Activated naive CD4-positive, alpha-beta T cell treated with anti-CD3 and anti-CD28 coated beads for 36 hours (primary cell): Measurements from ENCODE around the gene PSME1. TPM values are rescaled to one million over a fixed set of nuclear protein-coding genes. Genes with fewer than 3 reads are reported as not detected.
A peak's percentile ranks its signal among the peaks of the same experiment; 100 is the strongest.

Experiments
- CTCF ChIA-PET: fragments of 350-600 bp; sonication (Branson Sonifier 250); formaldehyde crosslinking; loops from one replicate; lab custom pipeline; 2021; ENCODE audit warnings: antibody characterized with exemption; lab: Charles Lee
- DNase-seq: peaks from one replicate; pipeline ENCODE4 v3.0.0-alpha.2; 2020
- H3K27ac Mint-ChIP-seq: one replicate; pipeline ENCODE4 v1.8.0; 2021; ENCODE audit warnings: mild to moderate bottlenecking, mixed read lengths
- H3K27me3 Mint-ChIP-seq: one replicate; pipeline ENCODE4 v1.8.0; 2021; ENCODE audit warnings: low read depth, mixed read lengths
- H3K36me3 Mint-ChIP-seq: one replicate; pipeline ENCODE4 v1.8.0; 2021; ENCODE audit warnings: low read depth, mixed read lengths
- H3K4me1 Mint-ChIP-seq: one replicate; pipeline ENCODE4 v1.8.0; 2021; ENCODE audit warnings: low read depth, mixed read lengths
- H3K4me3 Mint-ChIP-seq: one replicate; pipeline ENCODE4 v1.8.0; 2021; ENCODE audit warnings: mild to moderate bottlenecking, moderate library complexity, mixed read lengths
- H3K9me3 Mint-ChIP-seq: one replicate; pipeline ENCODE4 v1.8.0; 2021; ENCODE audit warnings: mixed read lengths
- intact Hi-C: fragments of 100-400 bp; cut with micrococcal nuclease; formaldehyde crosslinking; loops from one replicate; pipeline ENCODE4 v1.15.1; 2023
- total RNA-seq, 2 experiments: library from RNA; stranded (reverse); gene quantifications; one replicate each; pipeline ENCODE4 v1.2.3, GENCODE V29; 2021

Gene PSME1
- total RNA-seq, 2 experiments from 2014 or later = 406 to 416 TPM

DNA sequence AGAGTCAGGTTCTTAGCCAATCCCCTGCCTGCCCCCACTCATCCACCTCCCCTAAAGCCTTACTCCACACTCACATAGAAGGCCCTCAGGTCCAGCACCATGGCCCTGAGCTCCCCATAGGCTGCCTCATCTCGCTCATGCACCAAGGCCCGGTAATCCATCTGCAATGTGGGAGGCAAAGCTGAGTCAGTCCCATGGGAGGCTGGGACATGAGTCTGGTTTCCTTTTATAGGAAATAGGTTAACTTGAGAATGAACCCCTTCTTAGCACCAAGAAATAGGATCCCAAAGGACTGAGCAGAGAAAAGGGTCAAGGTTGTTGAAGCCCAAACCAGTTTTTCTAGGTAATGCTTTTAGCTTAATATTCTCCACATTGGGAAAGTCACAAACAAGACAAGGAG, 7.5 kb downstream of the PSME1 start:
- intact Hi-C loops = no loop called here
- Mint-ChIP-seq H3K27ac (peak overlapping the region; percentile 57), H3K27me3 (no peaks in the 10 kb centered on the region), H3K4me3 (no peak overlapping the region), H3K4me1 (peaks cover 63% of the 10 kb centered on the region), H3K36me3 (peaks cover 54% of the 10 kb centered on the region), H3K9me3 (no peaks in the 10 kb centered on the region)
- no peak for DNase-seq
- CTCF ChIA-PET = interaction anchor here (6.9 kb wide), 1 partner anchor 17 kb away, joined by 63 read pairs; the partner anchor contains the start of gene IRF9

DNA sequence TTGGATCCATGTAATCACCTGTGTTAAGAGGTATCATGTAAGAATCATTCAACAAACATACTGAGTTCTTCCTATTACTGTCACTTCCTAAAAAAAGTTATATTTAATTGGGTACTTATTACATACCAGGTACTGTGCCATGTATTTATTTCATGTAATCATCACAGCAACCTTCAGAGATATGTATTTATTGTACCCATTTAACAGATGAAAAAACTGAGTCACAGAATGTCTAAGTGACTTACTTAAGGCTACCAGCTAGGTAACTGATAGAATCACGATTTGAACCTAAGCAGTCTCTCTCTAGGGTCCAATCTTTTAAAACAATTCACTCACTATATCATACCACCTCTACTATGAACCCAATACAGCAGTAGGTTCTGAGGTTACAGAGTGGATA, 8.5 kb downstream of the PSME1 start:
- peaks cover 51% of the 10 kb centered on the region for H3K36me3 Mint-ChIP-seq
- H3K4me3 Mint-ChIP-seq = no peak overlapping the region
- H3K9me3 Mint-ChIP-seq = no peaks in the 10 kb centered on the region
- H3K27ac Mint-ChIP-seq = peak overlapping the region; percentile 99
- peaks cover 63% of the 10 kb centered on the region for H3K4me1 Mint-ChIP-seq
- CTCF ChIA-PET = interaction anchor here (1.7 to 6.9 kb wide), 2 partner anchors 7 to 16 kb away, joined by 5 to 63 read pairs; partner anchors contain the start of gene IRF9
- intact Hi-C loops = no loop called here
- no peak for DNase-seq
- H3K27me3 Mint-ChIP-seq = no peaks in the 10 kb centered on the region

DNA sequence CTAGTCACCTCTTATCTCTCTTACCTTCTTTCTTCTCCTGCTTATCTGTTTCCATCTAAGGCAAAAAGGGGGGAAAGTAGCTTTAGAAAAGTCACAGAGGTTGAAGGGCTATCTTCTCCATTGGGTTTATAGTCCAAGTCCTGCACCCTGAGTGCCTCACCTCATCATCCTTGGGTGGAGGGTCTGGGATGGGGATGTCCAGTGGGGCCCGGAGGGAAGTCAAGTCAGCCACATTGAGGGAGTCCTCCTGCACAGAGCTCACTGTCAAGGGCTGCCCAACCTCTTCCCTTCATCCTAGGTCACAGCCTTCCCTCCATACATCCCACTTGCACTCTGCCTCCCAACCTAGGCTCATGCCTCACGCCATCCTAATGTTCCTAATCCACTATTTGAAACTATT, 9.2 kb downstream of the PSME1 start:
- Mint-ChIP-seq H3K4me1 (peaks cover 59% of the 10 kb centered on the region), H3K4me3 (peak overlapping the region; percentile 97), H3K27me3 (no peaks in the 10 kb centered on the region), H3K36me3 (peaks cover 52% of the 10 kb centered on the region), H3K27ac (peak overlapping the region; percentile 99), H3K9me3 (no peaks in the 10 kb centered on the region)
- CTCF ChIA-PET = interaction anchor here (0.8 to 6.9 kb wide), 5 partner anchors 8 to 54 kb away, joined by 4 to 63 read pairs (median 5); partner anchors contain the start of genes DCAF11, IRF9 and NRL
- intact Hi-C loops = loop anchor here (5.0 kb wide), 1 partner anchor 1053 kb away; no protein-coding TSS in a partner anchor
- DNase-seq = no peak

DNA sequence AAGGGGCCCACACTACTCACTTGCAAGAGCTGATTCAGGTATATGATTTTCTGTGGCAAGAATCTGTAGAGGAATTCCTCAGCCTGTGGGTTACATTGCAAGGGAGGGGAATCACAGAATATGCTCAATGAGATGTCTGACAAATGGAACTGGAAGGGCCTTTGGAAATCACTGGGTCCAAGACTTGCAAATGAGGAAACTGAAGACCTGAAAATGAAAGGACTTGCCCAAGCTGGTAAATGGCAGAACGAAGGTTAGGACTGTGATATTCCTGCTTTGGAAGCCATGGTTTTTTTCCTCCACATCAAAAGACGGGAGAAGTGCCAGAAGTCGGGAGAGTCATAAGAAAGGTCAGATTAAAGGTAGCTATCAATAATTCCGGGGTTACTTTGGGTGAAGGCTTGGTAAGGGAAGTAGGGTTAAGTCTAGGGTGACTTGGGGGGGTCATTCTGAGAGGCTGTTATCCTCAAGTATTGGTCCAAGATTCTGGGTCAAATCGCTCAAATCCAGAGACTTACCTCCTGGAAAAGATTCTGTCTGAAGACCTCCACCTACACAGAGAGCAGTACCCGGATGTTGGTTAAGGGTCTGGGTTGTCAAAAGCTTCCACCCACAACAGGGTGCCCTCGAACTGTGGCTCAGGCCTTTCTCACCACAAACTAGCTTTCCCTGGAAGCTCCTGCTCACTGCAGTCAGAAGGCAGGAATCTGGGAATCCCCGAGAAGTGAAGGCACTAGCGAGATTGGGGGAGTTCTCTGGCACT, 9.9 kb downstream of the PSME1 start:
- CTCF ChIA-PET = interaction anchor here (0.7 to 6.9 kb wide), 12 partner anchors 9 to 285 kb away, joined by 3 to 63 read pairs (median 4); partner anchors contain the start of genes DCAF11, IRF9 and NRL
- DNase-seq = no peak
- Mint-ChIP-seq H3K4me3 (peak overlapping the region; percentile 97), H3K27ac (peak overlapping the region; percentile 99), H3K36me3 (peaks cover 52% of the 10 kb centered on the region), H3K27me3 (no peaks in the 10 kb centered on the region), H3K4me1 (peaks cover 59% of the 10 kb centered on the region), H3K9me3 (no peaks in the 10 kb centered on the region)
- intact Hi-C loops = loop anchor here (1.0 to 5.0 kb wide), 5 partner anchors 42 to 1054 kb away; partner anchors contain the start of genes DHRS1, IPO4, NOP9 and RABGGTA

DNA sequence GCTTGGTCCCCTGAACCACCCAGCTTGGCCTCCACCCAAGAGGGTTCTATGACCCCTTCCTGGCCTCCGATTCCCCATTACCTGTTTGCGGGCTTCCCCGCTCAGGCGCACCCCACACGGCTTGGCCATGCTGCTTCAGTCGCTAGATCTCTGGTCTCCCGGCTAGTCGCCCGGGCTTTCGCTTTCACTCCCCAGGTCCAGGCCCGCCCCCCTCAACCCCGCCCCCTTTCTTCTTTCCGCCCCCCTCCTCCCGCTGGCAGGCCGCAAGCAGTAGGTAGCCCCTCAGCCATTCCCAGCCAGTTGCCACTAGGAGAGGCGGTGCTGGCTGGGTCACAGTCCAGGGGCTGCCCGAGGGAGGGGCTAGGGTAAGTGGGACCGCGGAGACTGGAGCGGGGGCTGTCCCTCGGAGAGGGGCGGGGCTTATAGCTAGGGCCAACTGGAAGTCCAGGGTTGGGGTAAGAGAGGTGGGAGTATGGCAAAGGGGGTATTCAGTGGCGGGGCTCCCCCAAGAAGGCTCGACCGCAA, 10.5 kb downstream of the PSME1 start, which contains the start of gene PSME2:
TSS of gene PSME2 (minus strand) at position 158 of the 525 bp plus-strand sequence. CDS start at position 129, 29 bp downstream.
- Mint-ChIP-seq H3K27me3 (no peaks in the 10 kb centered on the region), H3K27ac (peak within 1 kb of the TSS; percentile 99), H3K4me1 (peaks cover 59% of the 10 kb centered on the region), H3K36me3 (peaks cover 57% of the 10 kb centered on the region), H3K4me3 (peak within 1 kb of the TSS; percentile 97), H3K9me3 (no peaks in the 10 kb centered on the region)
- CTCF ChIA-PET = interaction anchor here (0.7 to 6.9 kb wide), 16 partner anchors 9 to 285 kb away, joined by 3 to 63 read pairs (median 4); partner anchors contain the start of genes DCAF11, DHRS1, IRF9 and NOP9
- intact Hi-C loops = loop anchor here (1.0 to 5.0 kb wide), 5 partner anchors 42 to 1054 kb away; partner anchors contain the start of genes DHRS1, IPO4, NOP9 and RABGGTA
- peak; percentile 94 for DNase-seq

DNA sequence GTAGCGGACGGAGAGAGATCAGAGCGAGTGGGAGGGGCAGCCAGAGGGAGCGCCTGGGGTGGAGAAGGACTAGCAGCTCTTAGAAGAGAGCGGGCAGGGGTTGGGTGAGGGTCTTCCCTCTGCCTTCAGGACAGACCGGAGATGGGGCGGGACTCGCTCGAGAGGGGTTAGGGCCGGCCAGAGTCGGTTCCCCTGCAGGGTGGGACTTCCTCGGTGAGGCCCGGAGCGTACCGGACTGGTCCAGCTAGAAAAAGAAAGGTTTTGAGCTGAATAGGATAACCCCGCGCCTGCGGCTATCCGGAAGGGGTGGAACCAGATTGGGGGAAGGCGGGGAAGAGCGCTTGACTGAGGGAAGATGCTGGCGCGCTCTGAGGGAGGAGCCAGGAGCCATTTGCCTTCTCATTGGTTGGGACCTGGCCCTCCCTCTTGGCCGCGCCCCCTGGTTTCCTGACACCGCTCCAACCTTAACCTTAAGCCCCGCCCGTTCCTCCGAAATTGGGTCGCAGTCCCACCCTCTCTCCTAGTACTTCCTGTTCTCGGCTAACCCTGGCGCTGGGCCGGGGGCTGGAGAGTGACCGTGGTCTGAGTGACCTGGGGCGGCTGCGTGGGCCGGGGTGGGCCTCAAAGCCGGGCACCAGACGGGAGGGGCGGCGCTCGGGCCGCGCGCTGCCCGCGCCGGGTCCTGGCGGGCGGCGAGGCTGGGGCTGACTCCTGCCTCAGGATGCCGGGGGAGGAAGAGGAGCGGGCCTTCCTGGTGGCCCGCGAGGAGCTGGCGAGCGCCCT, 11.2 kb downstream of the PSME1 start, which contains the start of gene RNF31:
TSS of gene RNF31 (plus strand) at position 521 of the 783 bp plus-strand sequence. CDS start at position 722, 201 bp downstream.
- H3K4me1 Mint-ChIP-seq = peaks cover 54% of the 10 kb centered on the region

DNA sequence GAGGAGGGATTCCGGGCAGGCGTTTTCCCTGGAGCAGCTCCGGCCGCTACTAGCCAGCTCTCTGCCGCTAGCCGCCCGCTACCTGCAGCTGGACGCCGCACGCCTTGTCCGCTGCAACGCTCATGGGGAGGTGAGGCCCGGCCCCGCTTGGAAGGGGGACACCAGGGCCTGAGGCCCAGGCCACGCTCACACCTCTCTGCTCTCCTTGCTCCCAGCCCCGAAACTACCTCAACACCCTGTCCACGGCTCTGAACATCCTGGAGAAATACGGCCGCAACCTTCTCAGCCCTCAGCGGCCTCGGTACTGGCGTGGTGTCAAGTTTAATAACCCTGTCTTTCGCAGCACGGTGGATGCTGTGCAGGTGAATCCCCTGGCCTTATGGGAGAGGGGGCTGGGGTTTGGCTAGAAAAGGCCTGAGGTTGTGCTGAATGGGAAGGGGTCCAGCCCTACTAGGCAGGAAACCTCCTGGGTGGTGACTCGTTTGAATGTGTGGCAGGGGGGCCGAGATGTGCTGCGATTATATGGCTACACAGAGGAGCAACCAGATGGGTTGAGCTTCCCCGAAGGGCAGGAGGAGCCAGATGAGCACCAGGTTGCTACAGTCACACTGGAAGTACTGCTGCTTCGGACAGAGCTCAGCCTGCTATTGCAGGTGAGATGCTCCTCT, 11.9 kb downstream of the PSME1 start:
- Mint-ChIP-seq H3K27me3 (no peaks in the 10 kb centered on the region), H3K36me3 (peaks cover 57% of the 10 kb centered on the region), H3K9me3 (no peaks in the 10 kb centered on the region), H3K4me3 (peak overlapping the region; percentile 97), H3K4me1 (peaks cover 50% of the 10 kb centered on the region), H3K27ac (peak overlapping the region; percentile 59)
- intact Hi-C loops = loop anchor here (1.0 to 5.0 kb wide), 11 partner anchors 12 to 1056 kb away; partner anchors contain the start of genes CHMP4A, DCAF11, DHRS1 and GMPR2
- CTCF ChIA-PET = interaction anchor here (1.1 to 6.9 kb wide), 7 partner anchors 10 to 149 kb away, joined by 3 to 63 read pairs (median 7); partner anchors contain the start of genes DCAF11, IPO4, IRF9 and NRL
- no peak for DNase-seq

More for the DNA sequence above, 11.2 kb downstream of the PSME1 start, which contains the start of gene RNF31:
- no peaks in the 10 kb centered on the region for H3K27me3 Mint-ChIP-seq
- peak within 1 kb of the TSS; percentile 99 for H3K27ac Mint-ChIP-seq
- peaks cover 58% of the 10 kb centered on the region for H3K36me3 Mint-ChIP-seq
- CTCF ChIA-PET = interaction anchor here (0.7 to 6.9 kb wide), 16 partner anchors 9 to 284 kb away, joined by 3 to 63 read pairs (median 4); partner anchors contain the start of genes DCAF11, DHRS1, IPO4 and IRF9
- no peaks in the 10 kb centered on the region for H3K9me3 Mint-ChIP-seq
- peak within 1 kb of the TSS; percentile 97 for H3K4me3 Mint-ChIP-seq
- DNase-seq = peak; percentile 99
- intact Hi-C loops = loop anchor here (1.0 to 5.0 kb wide), 14 partner anchors 11 to 1055 kb away; partner anchors contain the start of genes CHMP4A, DCAF11, DHRS1 and GMPR2

DNA sequence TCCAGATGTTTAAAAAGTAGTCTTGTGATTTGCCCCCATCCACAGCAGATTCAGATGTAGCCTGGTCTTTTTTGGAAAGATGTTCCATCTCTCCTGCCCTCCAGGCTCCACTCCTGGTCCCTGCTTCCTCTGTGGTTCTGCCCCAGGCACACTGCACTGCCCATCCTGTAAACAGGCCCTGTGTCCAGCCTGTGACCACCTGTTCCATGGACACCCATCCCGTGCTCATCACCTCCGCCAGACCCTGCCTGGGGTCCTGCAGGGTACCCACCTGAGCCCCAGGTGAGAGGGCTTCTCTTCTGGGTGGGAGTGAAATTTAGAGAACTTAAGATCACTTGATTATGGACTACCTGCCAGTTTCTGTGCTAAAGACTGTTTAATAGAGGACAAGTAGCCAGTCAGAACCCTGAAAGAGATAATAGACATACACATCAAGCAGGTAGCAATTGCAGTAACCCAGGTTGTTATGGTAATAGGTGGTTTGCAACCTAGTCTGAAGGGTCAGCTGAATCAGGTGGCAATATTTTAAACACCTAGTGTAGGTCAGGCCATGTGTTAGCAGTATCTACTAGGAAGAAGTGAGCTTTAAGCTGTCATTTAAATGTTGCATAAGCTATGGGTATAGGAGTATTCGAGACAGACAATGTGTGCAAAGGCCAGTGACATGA, 13.4 kb downstream of the PSME1 start:
- Mint-ChIP-seq H3K4me3 (peak overlapping the region; percentile 40), H3K9me3 (no peaks in the 10 kb centered on the region), H3K36me3 (peaks cover 51% of the 10 kb centered on the region), H3K4me1 (peaks cover 36% of the 10 kb centered on the region), H3K27ac (peak overlapping the region; percentile 0), H3K27me3 (no peaks in the 10 kb centered on the region)
- DNase-seq = no peak
- CTCF ChIA-PET = interaction anchor here (0.9 to 6.9 kb wide), 3 partner anchors 11 to 93 kb away, joined by 3 to 63 read pairs (median 23); partner anchors contain the start of genes IRF9 and TINF2
- intact Hi-C loops = loop anchor here (5.0 kb wide), 1 partner anchor 1057 kb away; no protein-coding TSS in a partner anchor

DNA sequence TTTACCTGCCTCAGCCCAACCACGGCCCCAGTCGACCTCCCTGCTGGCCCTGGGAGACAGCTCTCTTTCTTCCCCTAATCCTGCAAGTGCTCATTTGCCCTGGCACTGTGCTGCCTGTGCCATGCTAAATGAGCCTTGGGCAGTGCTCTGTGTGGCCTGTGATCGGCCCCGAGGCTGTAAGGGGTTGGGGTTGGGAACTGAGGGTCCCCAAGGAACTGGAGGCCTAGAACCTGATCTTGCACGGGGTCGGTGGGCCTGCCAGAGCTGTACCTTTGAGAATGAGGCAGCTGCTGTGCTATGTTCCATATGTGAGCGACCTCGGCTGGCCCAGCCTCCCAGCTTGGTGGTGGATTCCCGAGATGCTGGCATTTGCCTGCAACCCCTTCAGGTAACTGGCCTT, 14.1 kb downstream of the PSME1 start:
- H3K27me3 Mint-ChIP-seq = no peaks in the 10 kb centered on the region
- H3K4me3 Mint-ChIP-seq = no peak overlapping the region
- no peaks in the 10 kb centered on the region for H3K9me3 Mint-ChIP-seq
- H3K4me1 Mint-ChIP-seq = peaks cover 30% of the 10 kb centered on the region
- H3K36me3 Mint-ChIP-seq = peaks cover 53% of the 10 kb centered on the region
- DNase-seq = no peak
- CTCF ChIA-PET = interaction anchor here (0.9 to 4.5 kb wide), 2 partner anchors 11 to 92 kb away, joined by 3 to 23 read pairs; partner anchors contain the start of genes IRF9 and TINF2
- intact Hi-C loops = no loop called here
- no peak overlapping the region for H3K27ac Mint-ChIP-seq

DNA sequence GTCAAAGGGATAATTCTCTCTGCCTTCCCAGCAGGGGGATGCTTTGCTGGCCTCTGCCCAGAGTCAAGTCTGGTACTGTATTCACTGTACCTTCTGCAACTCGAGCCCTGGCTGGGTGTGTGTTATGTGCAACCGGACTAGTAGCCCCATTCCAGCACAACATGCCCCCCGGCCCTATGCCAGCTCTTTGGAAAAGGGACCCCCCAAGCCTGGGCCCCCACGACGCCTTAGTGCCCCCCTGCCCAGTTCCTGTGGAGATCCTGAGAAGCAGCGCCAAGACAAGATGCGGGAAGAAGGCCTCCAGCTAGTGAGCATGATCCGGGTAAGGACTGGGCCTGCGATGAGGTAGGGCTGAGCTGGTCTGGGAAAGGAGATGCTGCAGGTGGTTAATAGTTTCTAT, 14.6 kb downstream of the PSME1 start:
- intact Hi-C loops = no loop called here
- H3K27me3 Mint-ChIP-seq = no peaks in the 10 kb centered on the region
- H3K4me3 Mint-ChIP-seq = no peak overlapping the region
- no peak for DNase-seq
- H3K27ac Mint-ChIP-seq = no peak overlapping the region
- H3K36me3 Mint-ChIP-seq = peaks cover 51% of the 10 kb centered on the region
- CTCF ChIA-PET = interaction anchor here (0.6 to 4.5 kb wide), 2 partner anchors 11 to 157 kb away, joined by 3 to 23 read pairs; partner anchors contain the start of gene IRF9
- no peaks in the 10 kb centered on the region for H3K9me3 Mint-ChIP-seq
- H3K4me1 Mint-ChIP-seq = peaks cover 25% of the 10 kb centered on the region
